Calu3 (cell line): ENCODE data around the gene B4GALT4. TPM values are rescaled to one million over a fixed set of nuclear protein-coding genes. Genes with fewer than 3 reads are reported as not detected.

Experiments
- BruUV-seq: library from RNA; stranded (reverse); fragments of 400-500 nt; replicated peaks from 2 replicates; lab custom pipeline; 2021; lab: Mats Ljungman, UMichigan
- CTCF ChIA-PET: fragments of 300-600 bp; sonication (Branson Sonifier 250); formaldehyde crosslinking; loops from one replicate; lab custom pipeline; 2022; ENCODE audit warnings: antibody characterized with exemption; lab: Charles Lee
- DNase-seq: peaks from one replicate; pipeline ENCODE4 v3.0.0; 2022
- H3K27ac Mint-ChIP-seq: one replicate; pipeline ENCODE4 v1.8.0; 2022; ENCODE audit warnings: mixed read lengths; ENCODE audit not compliant: unreplicated experiment
- H3K27me3 Mint-ChIP-seq: one replicate; pipeline ENCODE4 v1.8.0; 2022; ENCODE audit warnings: mixed read lengths; ENCODE audit not compliant: unreplicated experiment
- H3K36me3 Mint-ChIP-seq: one replicate; pipeline ENCODE4 v1.8.0; 2022; ENCODE audit warnings: mild to moderate bottlenecking, moderate library complexity, mixed read lengths; ENCODE audit not compliant: insufficient read depth, unreplicated experiment
- H3K4me1 Mint-ChIP-seq: one replicate; pipeline ENCODE4 v1.8.0; 2022; ENCODE audit warnings: mild to moderate bottlenecking, low read depth, mixed read lengths; ENCODE audit not compliant: unreplicated experiment
- H3K4me3 Mint-ChIP-seq: one replicate; pipeline ENCODE4 v1.8.0; 2022; ENCODE audit warnings: mild to moderate bottlenecking, low read depth, moderate library complexity, mixed read lengths; ENCODE audit not compliant: unreplicated experiment
- H3K9me3 Mint-ChIP-seq: one replicate; pipeline ENCODE4 v1.8.0; 2022; ENCODE audit warnings: low read depth, mixed read lengths; ENCODE audit not compliant: unreplicated experiment
- intact Hi-C: fragments of 100-400 bp; cut with micrococcal nuclease; formaldehyde crosslinking; loops from one replicate; pipeline ENCODE4 v1.10.0; 2022; ENCODE audit not compliant: unreplicated experiment
- total RNA-seq: library from RNA; stranded (reverse); gene quantifications from 2 replicates; pipeline ENCODE4 v1.2.3, GENCODE V29; 2022
- TF ChIP-seq, protein P1 (sequence below): fragments of 200-600 bp; IDR thresholded peaks from one replicate; pipeline ENCODE4 v1.8.0; 2022; ENCODE audit warnings: antibody characterized with exemption; ENCODE audit not compliant: unreplicated experiment

The B4GALT4 gene
- total RNA-seq, 1 experiment from 2014 or later, result 38.7 TPM

DNA sequence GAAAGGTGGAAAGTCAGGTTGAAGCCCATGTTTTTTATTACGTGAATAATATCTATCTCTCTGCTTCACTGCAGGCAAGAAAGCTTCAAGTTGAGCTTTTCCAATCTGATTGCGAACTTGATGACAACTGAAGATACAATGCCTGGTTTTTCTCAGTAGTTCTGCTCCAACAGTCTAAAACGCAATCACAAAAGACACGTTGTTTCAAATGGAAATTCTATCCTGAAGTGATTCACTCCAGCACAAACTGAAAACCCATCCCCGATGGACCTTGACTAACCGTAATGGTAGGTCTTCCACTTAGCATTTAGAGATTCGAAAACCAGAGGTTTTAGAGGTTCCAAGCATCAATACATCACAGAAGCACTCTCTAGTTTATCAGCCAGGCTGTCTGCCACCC is 10.6 kb downstream of the B4GALT4 start:
- H3K27me3 Mint-ChIP-seq, result no peaks in the 10 kb centered on the region
- no peak overlapping the region for H3K4me3 Mint-ChIP-seq
- DNase-seq, result no peak
- CTCF ChIA-PET, result no interaction called here
- H3K36me3 Mint-ChIP-seq, result peaks cover 40% of the 10 kb centered on the region
- H3K9me3 Mint-ChIP-seq, result no peaks in the 10 kb centered on the region
- no peak overlapping the region for H3K27ac Mint-ChIP-seq
- intact Hi-C loops, result no loop called here
- TF ChIP-seq, protein P1, sequence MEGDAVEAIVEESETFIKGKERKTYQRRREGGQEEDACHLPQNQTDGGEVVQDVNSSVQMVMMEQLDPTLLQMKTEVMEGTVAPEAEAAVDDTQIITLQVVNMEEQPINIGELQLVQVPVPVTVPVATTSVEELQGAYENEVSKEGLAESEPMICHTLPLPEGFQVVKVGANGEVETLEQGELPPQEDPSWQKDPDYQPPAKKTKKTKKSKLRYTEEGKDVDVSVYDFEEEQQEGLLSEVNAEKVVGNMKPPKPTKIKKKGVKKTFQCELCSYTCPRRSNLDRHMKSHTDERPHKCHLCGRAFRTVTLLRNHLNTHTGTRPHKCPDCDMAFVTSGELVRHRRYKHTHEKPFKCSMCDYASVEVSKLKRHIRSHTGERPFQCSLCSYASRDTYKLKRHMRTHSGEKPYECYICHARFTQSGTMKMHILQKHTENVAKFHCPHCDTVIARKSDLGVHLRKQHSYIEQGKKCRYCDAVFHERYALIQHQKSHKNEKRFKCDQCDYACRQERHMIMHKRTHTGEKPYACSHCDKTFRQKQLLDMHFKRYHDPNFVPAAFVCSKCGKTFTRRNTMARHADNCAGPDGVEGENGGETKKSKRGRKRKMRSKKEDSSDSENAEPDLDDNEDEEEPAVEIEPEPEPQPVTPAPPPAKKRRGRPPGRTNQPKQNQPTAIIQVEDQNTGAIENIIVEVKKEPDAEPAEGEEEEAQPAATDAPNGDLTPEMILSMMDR, result no peak
- peaks cover 16% of the 10 kb centered on the region for H3K4me1 Mint-ChIP-seq
- no TSS peak for BruUV-seq

- Mint-ChIP-seq H3K4me1 (peaks cover 16% of the 10 kb centered on the region), H3K27me3 (no peaks in the 10 kb centered on the region), H3K36me3 (peaks cover 35% of the 10 kb centered on the region), H3K4me3 (no peak overlapping the region), H3K9me3 (no peaks in the 10 kb centered on the region), H3K27ac (no peak overlapping the region)
- BruUV-seq, result no TSS peak
- TF ChIP-seq, protein P1, result no peak
- no peak for DNase-seq
- CTCF ChIA-PET, result no interaction called here
- intact Hi-C loops, result no loop called here
Observed at GRCh38 chr3:119229190-119229589, 11.5 kb downstream of the B4GALT4 start.

- Mint-ChIP-seq H3K4me1 (peaks cover 16% of the 10 kb centered on the region), H3K4me3 (no peak overlapping the region), H3K27me3 (no peaks in the 10 kb centered on the region), H3K27ac (peak overlapping the region; percentile 63), H3K36me3 (peaks cover 37% of the 10 kb centered on the region), H3K9me3 (no peaks in the 10 kb centered on the region)
- BruUV-seq, result no TSS peak
- intact Hi-C loops, result no loop called here
- CTCF ChIA-PET, result no interaction called here
- TF ChIP-seq, protein P1, result no peak
- DNase-seq, result no peak
Observed at GRCh38 chr3:119228373-119229145, 12.1 kb downstream of the B4GALT4 start.

DNA sequence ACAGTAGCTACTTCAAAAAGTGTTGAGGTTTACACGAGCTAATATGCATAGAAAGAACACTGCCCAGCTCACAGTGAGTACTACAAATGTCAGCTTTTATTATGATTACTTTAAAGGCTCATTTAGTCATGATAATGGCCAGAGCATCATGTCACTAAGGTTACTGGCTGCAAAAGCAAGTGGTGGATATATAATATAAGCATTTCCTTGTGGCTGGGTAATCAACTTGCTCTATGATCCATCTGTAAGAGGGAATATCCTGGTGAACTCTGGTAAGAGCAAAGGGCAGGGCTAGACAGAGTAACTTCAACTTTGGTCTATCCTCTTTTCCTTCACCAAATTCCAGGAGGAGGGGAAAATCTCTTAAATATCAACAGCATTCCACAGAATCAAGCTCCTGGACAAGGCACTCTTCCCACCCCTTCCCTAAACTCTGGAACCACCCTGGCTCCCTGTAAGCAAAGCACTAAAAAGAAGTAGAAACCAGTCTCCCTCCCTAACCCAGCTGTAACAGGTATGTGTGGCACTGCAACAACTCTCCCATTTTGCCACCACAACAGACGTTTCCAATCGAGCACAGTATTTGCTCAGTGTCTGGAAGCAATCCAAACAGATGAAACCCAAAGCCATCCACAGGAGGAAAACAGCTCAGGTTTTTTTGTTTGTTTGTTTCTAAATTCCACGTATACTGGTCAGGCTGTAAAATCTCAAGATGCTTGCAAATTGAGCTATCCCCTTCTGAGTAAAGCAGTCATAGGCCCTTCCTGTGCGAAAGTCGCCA is 13.4 kb downstream of the B4GALT4 start:
- Mint-ChIP-seq H3K36me3 (peaks cover 41% of the 10 kb centered on the region), H3K27ac (no peak overlapping the region), H3K4me3 (no peak overlapping the region), H3K27me3 (no peaks in the 10 kb centered on the region), H3K9me3 (no peaks in the 10 kb centered on the region), H3K4me1 (peaks cover 22% of the 10 kb centered on the region)
- TF ChIP-seq, protein P1, result no peak
- CTCF ChIA-PET, result no interaction called here
- no peak for DNase-seq
- no TSS peak for BruUV-seq
- intact Hi-C loops, result no loop called here
